IPS-18c (cell line): ENCODE measurements around the gene KCNJ18.
"Not testable (repeated sequence)": the region's sequence is repeated elsewhere in the genome, so short reads cannot be mapped to it uniquely, and the experiment has no call there.

Source experiments
- H3K4me3 ChIP-seq: 2 replicates; pipeline ENCODE4 v1.7.0; 2013; ENCODE audit warnings: low read depth, mild to moderate bottlenecking, low read length, moderate library complexity; ENCODE audit not compliant: insufficient read depth
- H3K9me3 ChIP-seq: one replicate; pipeline ENCODE4 v1.6.1; 2013; ENCODE audit warnings: mild to moderate bottlenecking, low read length, moderate library complexity; ENCODE audit not compliant: control insufficient read depth, insufficient read depth

The KCNJ18 gene

DNA sequence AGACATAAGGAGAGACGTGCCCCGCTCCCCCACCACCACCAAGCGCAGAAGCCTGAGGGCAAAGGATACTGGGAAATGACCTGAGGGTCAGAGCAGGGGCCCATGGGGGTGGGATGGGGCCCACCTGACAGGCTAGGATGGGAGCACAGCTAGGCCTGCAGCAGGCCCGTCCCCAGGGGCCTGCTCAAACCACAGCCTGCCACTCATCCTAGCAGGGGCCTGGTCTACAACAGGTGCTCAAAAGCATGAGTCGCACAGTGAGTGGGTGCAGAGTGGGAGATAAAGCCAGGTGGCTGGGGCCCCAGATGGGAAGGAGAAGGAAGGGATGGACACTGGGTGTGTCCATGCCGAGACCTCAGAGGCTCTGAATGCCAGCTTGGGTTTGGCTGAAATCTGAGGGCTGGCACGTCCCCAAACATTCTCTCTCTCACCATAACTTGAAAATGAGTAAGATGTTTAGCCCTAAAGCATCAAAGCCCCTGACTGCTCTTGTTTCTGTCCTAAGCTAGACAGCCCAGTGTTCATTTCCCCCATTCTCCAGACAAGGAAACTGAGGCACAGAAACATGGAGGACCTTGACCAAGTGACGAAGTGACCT lies 46.7 kb downstream of the KCNJ18 start:
- not testable (repeated sequence) for H3K9me3 ChIP-seq

DNA sequence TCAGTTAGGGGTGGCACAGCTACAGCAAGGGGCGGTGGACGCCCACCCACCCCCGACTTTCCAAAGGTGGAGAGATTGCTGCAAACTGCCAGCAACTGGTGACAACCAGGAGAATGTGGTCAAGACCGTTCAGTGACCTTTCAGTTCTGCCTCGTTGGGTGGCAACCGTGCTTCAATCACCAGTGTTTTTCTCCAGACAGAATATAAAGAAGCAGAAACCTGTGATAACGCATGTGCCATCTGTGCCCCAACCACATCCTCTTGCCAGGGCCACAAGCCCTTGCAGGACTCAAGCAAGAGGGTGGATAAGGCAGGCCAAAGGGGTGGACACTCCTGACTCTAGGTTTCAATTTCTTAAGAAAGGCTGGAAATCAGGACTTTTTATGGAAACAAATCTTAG lies 47.2 kb downstream of the KCNJ18 start:
- not testable (repeated sequence) for H3K4me3 ChIP-seq

More for the DNA sequence above, 46.7 kb downstream of the KCNJ18 start:
- H3K4me3 ChIP-seq = not testable (repeated sequence)

DNA sequence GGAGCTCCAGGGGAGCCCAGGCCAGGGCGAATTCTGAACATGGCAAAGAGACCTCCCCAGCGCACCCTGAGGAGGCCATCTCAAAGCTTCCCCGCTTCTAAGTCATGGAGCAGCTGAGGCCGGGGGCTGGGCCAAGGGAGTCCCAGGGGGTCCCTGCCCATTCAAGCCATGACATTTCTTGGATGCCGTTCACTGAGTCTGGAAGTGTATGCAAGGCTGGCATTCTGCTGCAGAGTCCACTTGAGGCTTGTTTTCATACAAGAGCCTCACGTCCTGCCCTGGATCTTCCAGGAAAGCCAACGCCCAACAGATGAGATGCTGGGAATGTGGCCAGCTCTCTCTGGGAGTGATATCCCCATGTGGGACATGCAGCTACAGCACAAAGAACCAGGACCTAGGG lies 48.5 kb downstream of the KCNJ18 start:
- not testable (repeated sequence) for H3K9me3 ChIP-seq, H3K4me3 ChIP-seq

More for the DNA sequence above, 47.2 kb downstream of the KCNJ18 start:
- H3K9me3 ChIP-seq = not testable (repeated sequence)

DNA sequence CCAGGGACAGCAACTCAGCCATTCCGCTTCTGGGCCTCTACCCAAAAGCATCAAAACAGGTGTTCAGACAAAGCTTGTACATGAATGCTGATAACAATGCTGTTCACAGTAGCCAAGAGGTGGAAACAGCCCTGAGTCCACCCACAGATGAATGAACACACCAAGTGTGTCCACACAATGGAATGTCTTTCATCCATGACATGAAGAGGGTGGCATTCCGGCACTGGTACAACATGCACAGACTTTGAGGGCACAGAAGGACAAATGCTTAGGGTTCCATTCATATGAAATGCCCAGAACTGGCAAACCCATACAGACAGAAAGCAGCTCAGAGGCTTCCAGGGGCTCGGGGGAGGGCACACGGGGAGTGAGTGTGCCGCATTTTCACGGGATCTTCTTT lies 49.2 kb downstream of the KCNJ18 start:
- H3K4me3 ChIP-seq, H3K9me3 ChIP-seq: not testable (repeated sequence)

DNA sequence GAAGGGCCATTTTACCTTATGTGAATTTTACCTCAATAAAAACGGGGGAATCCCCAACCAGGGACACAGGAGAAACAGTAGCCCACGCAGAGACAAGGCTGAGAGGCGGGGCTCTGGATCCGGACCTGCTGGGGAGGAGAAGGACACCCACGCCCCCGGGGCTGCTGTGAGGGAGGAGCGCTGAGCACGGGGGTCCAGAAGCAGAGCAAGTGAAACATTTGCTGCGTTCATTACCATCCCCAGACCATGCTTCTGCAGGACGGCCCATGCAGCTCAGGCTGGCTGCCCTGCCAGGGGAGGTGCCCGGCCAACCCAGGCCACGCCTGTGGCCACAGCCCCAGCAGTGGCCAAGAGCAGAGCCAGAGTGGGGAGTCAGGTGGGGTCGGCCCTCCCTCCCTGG lies 50.0 kb downstream of the KCNJ18 start:
- no peak overlapping the region for H3K4me3 ChIP-seq
- H3K9me3 ChIP-seq = peaks cover 2% of the 10 kb centered on the region

DNA sequence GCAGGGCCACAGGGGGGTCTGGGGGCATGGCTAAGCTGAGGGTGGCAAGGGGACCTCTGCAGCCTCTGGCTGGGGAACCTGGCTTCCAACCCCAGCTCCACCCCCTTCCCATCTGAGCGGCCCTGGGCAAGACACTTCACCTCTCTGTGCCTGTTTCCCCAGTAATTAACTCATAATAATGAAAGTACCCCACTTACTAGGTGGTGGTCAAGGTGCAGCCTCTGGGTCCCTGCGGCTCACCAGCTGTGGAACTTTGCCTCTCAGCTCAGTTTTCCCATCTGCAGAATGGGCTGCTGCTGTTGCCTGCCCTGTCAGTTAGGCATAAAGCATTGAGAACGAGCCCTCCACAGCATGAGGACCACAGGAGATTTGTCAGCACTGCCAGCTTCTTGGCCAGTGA lies 51.8 kb downstream of the KCNJ18 start:
- H3K4me3 ChIP-seq = not testable (repeated sequence)

DNA sequence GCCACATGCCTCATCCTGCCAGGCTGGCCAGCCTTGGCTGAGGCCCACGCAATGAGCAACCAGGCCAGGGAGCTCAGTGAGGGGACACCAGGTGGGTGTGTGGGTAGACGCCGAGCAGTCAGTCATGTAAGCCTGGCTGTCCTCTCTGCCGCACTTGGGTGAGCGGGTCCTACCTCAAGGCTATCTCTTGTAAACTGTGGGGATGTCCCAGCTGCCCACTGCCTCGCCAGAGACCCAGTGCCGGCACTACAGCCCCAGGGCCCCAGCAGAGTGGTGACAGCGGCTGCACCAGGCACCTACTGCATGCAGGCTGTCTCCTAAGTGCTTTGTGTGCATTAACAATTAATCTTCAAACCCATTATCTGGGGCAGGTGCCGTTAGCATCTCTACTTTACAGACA lies 52.3 kb downstream of the KCNJ18 start:
- not testable (repeated sequence) for H3K4me3 ChIP-seq, H3K9me3 ChIP-seq

More for the DNA sequence above, 51.8 kb downstream of the KCNJ18 start:
- not testable (repeated sequence) for H3K9me3 ChIP-seq

DNA sequence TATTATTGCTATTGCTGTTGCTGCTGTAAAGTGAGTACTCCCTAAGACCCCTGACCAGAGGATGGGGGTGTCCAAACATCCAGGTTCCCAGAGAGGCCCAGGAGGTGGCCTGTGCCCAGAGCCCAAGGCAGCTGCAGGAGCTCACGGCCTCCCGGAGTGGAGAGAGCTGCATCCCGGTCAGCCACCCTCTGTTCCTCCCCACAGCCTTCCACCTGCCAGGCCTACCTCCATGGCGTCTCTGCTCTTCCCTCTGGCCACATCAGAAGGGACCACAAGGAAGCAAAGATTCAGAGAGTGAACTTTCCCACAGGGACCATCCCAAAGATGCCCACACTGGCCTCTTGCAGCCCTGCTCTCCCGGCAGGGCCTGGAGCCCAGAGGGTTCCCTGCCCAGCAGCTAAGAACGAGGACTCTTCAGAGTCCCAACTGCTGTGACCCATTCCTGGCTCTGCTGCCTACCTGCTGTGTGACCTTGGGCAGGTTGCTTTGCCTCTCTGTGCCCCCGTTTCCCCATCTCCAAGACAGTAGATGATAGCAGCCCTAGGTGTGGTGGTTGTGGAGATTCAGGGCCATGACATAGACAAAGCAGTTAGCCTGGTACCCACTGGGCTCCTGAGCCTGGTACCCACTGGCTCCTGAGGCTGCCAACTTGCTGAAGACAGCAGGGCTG lies 53.2 kb downstream of the KCNJ18 start:
- H3K9me3 ChIP-seq = not testable (repeated sequence)

DNA sequence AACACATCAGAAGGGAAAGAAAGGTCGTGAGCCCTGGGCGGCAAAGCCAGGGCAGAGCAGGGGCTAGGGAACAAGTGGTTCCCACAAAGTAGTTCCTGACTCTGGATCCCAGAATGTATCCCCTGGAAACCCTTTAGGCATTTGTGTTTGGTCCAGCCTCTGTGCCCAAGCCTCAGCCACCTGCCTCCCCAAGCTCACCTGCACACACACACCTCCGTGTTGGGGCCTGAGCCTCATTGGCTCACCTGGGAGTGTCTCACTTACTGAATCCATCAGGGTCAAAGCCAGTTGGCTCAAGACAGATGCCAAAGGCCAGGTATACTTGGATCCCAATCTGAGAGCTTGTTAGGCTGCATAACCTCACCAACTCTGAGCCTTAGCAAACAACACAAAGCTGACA lies 54.1 kb downstream of the KCNJ18 start:
- H3K9me3 ChIP-seq, H3K4me3 ChIP-seq: not testable (repeated sequence)

More for the DNA sequence above, 53.2 kb downstream of the KCNJ18 start:
- not testable (repeated sequence) for H3K4me3 ChIP-seq

DNA sequence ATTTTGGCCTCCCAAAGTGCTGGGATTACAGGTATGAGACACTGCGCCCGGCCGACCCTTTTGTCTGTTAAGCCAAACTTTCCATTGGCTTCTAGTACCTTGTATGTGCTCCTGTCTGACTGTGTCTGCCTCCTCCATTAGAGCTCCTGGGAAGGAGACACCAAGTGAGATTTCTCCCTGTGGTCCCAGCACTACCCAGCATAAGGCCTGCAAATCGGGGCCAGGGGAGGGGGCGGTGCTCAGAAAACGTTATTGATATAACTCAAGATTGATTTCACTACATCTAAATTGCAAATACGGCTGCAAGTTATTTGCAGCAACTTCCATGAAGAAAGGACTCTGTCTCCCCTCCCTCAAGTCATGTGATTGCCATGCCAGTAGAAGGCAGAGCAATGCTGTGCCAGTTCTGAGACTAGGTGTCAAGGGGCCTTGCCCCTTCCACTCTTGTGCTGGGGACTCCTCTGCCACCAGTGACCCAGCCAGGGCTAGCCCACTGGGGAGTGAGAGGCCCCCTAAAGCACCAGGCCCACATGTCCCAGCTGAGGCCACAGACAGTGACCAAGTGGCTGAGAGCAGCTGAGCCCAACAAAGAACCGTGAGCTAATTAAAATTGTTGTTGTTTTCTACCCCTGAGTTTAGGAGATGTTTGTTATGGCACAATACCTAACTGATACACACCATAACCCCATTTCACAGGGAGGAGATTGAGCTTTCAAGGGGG lies 55.0 kb downstream of the KCNJ18 start:
- not testable (repeated sequence) for H3K9me3 ChIP-seq, H3K4me3 ChIP-seq

DNA sequence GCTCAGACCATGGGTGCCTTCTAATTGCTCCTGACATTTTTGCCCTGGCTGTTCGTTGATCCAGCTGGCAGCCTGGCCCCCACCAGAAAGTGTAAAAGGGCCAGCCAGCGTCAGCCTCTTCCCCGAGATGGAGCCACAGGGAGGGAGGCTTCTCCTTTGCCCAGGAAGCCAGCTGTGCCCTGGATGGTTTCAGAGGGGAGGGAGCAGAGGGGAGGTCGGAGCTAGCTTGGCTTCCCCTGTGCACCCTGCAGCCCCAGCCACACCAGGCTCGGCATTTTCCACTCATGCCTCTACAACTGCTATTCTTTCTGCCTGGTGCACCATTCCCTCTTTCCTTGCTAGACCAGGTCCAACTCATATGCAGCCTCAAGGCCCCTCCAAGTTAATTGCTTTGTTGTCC lies 56.4 kb downstream of the KCNJ18 start:
- H3K9me3 ChIP-seq, H3K4me3 ChIP-seq: not testable (repeated sequence)

DNA sequence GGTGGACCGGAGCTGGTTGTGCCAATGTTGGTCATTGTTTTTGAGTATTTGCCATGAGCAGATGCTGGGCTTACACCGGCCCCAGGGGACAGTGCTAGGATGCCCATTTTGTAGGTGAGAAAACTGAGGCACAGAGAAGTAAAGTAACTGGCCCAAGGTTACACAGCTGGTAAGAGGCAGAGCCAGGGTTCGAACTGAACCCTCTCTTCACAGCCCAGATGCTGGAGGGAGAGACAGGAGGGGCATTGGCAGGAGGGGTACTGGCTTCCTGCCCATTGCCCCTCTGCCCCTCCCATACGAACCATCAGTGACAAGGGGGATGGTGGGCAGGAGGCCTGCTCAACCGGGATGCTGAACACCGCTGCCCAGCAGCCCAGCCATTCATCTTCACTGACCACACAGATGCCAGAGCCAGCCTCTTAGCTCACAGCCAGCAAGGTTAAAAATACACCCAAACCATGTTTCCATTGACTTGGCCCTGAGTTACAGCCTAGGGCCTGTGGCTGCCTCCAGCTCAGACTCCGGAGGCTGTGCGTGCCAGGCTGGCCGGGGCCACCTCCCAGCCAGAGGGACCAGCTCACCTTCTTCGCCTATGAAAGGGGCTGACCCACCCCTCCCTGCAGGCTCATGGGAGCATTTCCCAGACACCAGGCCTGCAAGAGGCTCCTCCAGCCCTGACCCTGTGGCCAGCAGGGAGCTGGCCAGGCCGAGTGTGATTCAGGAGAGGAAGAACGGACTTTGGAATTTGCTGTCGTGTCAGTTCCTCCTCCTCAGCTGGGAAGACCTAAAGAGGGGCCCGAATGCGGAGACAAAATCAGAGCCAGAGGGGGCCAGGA lies 57.6 kb downstream of the KCNJ18 start:
- not testable (repeated sequence) for H3K4me3 ChIP-seq, H3K9me3 ChIP-seq

DNA sequence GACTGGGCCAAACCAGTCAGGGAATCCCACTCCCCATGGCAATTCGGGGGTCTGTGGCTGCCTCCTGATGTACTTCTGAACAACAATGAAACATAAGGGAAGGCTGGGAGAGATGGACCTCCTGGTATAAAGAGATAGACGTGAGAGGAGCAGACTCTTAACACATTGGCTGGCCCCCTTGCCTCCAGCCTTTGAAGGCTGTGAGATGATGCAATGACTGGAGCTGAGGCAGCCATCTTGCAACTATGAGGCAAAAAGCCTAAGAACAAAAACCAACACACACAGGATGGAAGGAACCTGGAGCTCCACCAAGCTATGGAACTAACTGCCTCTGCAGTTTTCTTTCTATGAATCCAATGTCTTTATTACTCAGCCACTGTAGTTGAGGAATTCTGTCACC lies 58.8 kb downstream of the KCNJ18 start:
- not testable (repeated sequence) for H3K9me3 ChIP-seq, H3K4me3 ChIP-seq
